ENCODE results near the gene ELAC2. TPM values are rescaled to one million over a fixed set of nuclear protein-coding genes. Genes with fewer than 3 reads are reported as not detected.

ELAC2 gene
- total and polyA plus RNA-seq, 2 of the 8 experiments (the other 6 are each of a cell fraction or from before 2014, with no cell fraction given), result 91.6 to 127 TPM

DNA sequence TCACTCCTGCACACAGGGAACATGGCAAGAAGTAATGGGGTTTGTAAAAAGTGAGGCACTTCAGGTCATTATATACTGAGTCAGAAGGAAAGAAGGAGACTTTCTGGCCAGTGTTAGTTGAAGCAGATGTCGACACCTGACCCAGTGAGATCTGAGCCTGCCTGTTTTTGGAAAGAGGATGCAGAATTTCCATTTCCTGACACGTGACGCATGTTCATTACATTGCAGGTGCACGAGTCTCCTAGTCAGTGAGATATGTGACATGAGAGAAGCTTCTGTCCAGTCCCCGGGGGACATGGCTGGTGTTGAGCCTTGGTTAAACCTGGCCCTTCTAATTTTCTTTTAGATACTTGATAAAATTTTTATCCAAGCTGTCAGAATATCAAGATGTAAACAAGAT, 62.3 kb downstream of the ELAC2 start:
- Histone ChIP-seq H3K14ac (ENCODE audit: insufficient read length) (no peak overlapping the region), H3K4me2 (ENCODE audit: insufficient read depth in 1 of 2, low read depth in 2 of 2, low read length in 2 of 2) (no peak overlapping the region), H2BK5ac (ENCODE audit: low read depth, low read length) (no peak overlapping the region), H3K4me3 (ENCODE audit: extremely low read depth in 1 of 4, insufficient read depth in 2 of 4, low read depth in 3 of 4, low read length in 4 of 4) (no peak overlapping the region), H3K18ac (ENCODE audit: extremely low read depth, low read length) (no peak overlapping the region), H2AFZ (ENCODE audit: low read length) (no peak overlapping the region), H2BK12ac (ENCODE audit: low read depth, low read length) (no peak overlapping the region), H3K4me1 (replicated peaks in 1 of 4; ENCODE audit: control insufficient read depth in 3 of 4, insufficient read depth in 4 of 4, low read length in 3 of 4) (no peaks in the 10 kb centered on the region), H3K56ac (replicated peaks; ENCODE audit: insufficient read length, low read depth, low read length) (no peak overlapping the region), H2BK120ac (replicated peaks; ENCODE audit: low read depth, low read length) (no peak overlapping the region), H2BK20ac (ENCODE audit: low read length) (no peak overlapping the region), H3K27me3 (replicated peaks in 1 of 4; ENCODE audit: control insufficient read depth in 3 of 4, extremely low read depth in 1 of 4, insufficient read depth in 3 of 4, low read length in 3 of 4) (no peaks in the 10 kb centered on the region), H3K79me1 (ENCODE audit: low read depth, low read length) (no peaks in the 10 kb centered on the region), H3K9me3 (ENCODE audit: insufficient read depth in 2 of 2, low read depth in 1 of 2, low read length in 1 of 2) (no peaks in the 10 kb centered on the region), H3K4ac (replicated peaks; ENCODE audit: insufficient read length, low read depth, low read length) (no peak overlapping the region), H2AK5ac (ENCODE audit: low read depth, low read length) (no peak overlapping the region), H3K36me3 (ENCODE audit: control insufficient read depth in 2 of 4, insufficient read depth in 4 of 4, low read length in 3 of 4) (peaks cover 2 to 36% (median 11%) of the 10 kb centered on the region in 4 experiments; a peak in 5 of 8 replicates), H3K23ac (ENCODE audit: insufficient read length) (no peak overlapping the region), H4K91ac (replicated peaks; ENCODE audit: insufficient read length, low read length) (no peak overlapping the region), H3K79me2 (ENCODE audit: control insufficient read depth in 1 of 2, insufficient read depth in 2 of 2, low read length in 2 of 2) (no peaks in the 10 kb centered on the region), H4K8ac (ENCODE audit: extremely low read depth, insufficient read depth, low read length) (no peak overlapping the region), H3K27ac (ENCODE audit: low read depth, low read length) (no peak overlapping the region), H4K5ac (ENCODE audit: insufficient read length, low read depth, low read length) (no peak overlapping the region), H3K9ac (replicated peaks in 1 of 4; ENCODE audit: extremely low read depth in 1 of 4, low read depth in 3 of 4, low read length in 3 of 4) (no peak overlapping the region), H4K20me1 (replicated peaks in 1 of 2; ENCODE audit: control insufficient read depth in 1 of 2, insufficient read depth in 2 of 2, low read length in 2 of 2) (peaks cover 0 to 2% of the 10 kb centered on the region in 2 experiments), H2BK15ac (ENCODE audit: low read length) (no peak overlapping the region), H3K23me2 (ENCODE audit: low read depth, low read length) (0 out of 2 replicates have a peak, but pooled peaks cover 2% of the 10 kb centered on the region)
- TF ChIP-seq SIX5 (IDR thresholded peaks at IDR 0.05; ENCODE audit: low read depth, low read length) (no peak), YY1 (IDR thresholded peaks at IDR 0.05; ENCODE audit: low read depth, low read length) (no peak), SP2 (IDR thresholded peaks at IDR 0.05; ENCODE audit: low read length) (no peak), ATF2 (IDR thresholded peaks at IDR 0.05; ENCODE audit: low read length) (no peak)
- CTCF ChIA-PET (ENCODE audit: partially characterized antibody), result interaction anchor here (0.7 to 0.9 kb wide), 2 partner anchors 16 to 47 kb away, joined by 3 read pairs; no protein-coding TSS in a partner anchor
- POLR2A ChIA-PET (ENCODE audit: partially characterized antibody), result no interaction called here
- FAIRE-seq, result no peak
- 97% methylated on average over 5 of the region's 5 CpGs; no CpG with 5 or more reads in 1 of the 2 experiments for WGBS, 2 experiments (ENCODE audit: extremely low coverage in 1 of 2, insufficient coverage in 1 of 2, insufficient read length in 1 of 2, insufficient replicate concordance in 2 of 2, low coverage in 1 of 2, low lambda C conversion rate in 2 of 2, missing lambda C conversion rate in 1 of 2)
- no peak for DNase-seq (ENCODE audit: low read depth in 1 of 2, low spot score in 2 of 2)

Measured in H1 (cell line).